Ectodermal cell (in vitro differentiated cells): ENCODE data around the gene TBC1D12.
"Not testable (repeated sequence)": the region's sequence is repeated elsewhere in the genome, so short reads cannot be mapped to it uniquely, and the experiment has no call there.

Experiments used
- H3K27ac ChIP-seq: 2 replicates; pipeline ENCODE4 v1.7.0; 2013; ENCODE audit warnings: mild to moderate bottlenecking, low read depth, low read length; ENCODE audit not compliant: insufficient read depth, poor library complexity, severe bottlenecking
- H3K27me3 ChIP-seq: 2 replicates; pipeline ENCODE4 v1.7.0; 2013; ENCODE audit warnings: mild to moderate bottlenecking, low read length; ENCODE audit not compliant: insufficient read depth, control insufficient read depth, poor library complexity, severe bottlenecking
- H3K36me3 ChIP-seq: one replicate; pipeline ENCODE4 v1.7.0; 2013; ENCODE audit warnings: low read length; ENCODE audit not compliant: control insufficient read depth, insufficient read depth
- H3K4me1 ChIP-seq: one replicate; pipeline ENCODE4 v1.7.0; 2013; ENCODE audit warnings: low read length; ENCODE audit not compliant: control insufficient read depth, insufficient read depth
- H3K4me3 ChIP-seq: 2 replicates; pipeline ENCODE4 v1.7.0; 2013; ENCODE audit warnings: low read depth, low read length, control low read depth; ENCODE audit not compliant: insufficient read depth
- H3K9me3 ChIP-seq: 2 replicates; pipeline ENCODE4 v1.7.0; 2013; ENCODE audit warnings: mild to moderate bottlenecking, low read length, moderate library complexity; ENCODE audit not compliant: control insufficient read depth
- WGBS, 2 experiments: methylation state at CpG; one replicate each; pipeline ENCODE4 v1.1.7; 2013; ENCODE audit warnings: missing lambda C conversion rate in 2 of 2; 5-methylcytosine and 5-hydroxymethylcytosine counted together

Gene TBC1D12

DNA sequence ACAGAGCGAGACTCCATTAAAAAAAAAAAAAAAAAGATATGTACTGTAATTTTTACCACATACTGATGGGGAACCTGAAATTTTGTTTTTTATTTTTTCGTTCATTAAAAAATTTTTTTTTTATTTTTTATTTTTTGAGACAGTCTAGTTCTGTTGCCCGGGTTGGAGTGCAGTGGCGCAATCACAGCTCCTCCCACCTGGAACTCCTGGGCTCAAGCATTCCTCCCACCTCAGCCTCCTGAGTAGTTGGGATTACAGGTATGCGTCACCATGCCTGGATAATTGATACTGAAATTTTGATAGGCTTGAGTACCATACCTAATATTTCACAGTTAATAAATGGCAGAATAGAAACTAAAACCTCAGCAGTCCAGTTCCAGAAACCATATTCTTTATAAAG, 122.4 kb downstream of the TBC1D12 start:
- no peak overlapping the region for H3K27ac ChIP-seq
- no peak overlapping the region for H3K4me3 ChIP-seq
- H3K9me3 ChIP-seq = no peaks in the 10 kb centered on the region
- H3K27me3 ChIP-seq = no peaks in the 10 kb centered on the region
- H3K36me3 ChIP-seq = no peaks in the 10 kb centered on the region
- no peaks in the 10 kb centered on the region for H3K4me1 ChIP-seq
- 86 to 92% methylated on average over 3 to 4 of the region's 5 CpGs for WGBS, 2 experiments

DNA sequence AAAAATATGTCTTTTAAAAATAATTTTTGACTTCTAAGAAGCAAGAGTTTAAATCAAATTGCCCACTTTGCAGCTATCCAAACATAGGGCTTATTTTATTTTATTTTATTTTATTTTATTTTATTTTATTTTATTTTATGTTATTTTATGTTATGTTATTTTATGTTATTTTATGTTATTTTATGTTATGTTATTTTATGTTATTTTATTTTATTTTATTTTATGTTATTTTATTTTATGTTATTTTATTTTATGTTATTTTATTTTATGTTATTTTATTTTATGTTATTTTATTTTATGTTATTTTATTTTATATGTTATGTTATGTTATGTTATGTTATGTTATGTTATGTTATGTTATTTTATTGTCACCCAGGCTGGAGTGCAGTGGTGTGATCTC, 129.2 kb downstream of the TBC1D12 start:
- not testable (repeated sequence) for H3K27me3 ChIP-seq, H3K4me1 ChIP-seq, H3K27ac ChIP-seq, H3K9me3 ChIP-seq, H3K36me3 ChIP-seq, H3K4me3 ChIP-seq

DNA sequence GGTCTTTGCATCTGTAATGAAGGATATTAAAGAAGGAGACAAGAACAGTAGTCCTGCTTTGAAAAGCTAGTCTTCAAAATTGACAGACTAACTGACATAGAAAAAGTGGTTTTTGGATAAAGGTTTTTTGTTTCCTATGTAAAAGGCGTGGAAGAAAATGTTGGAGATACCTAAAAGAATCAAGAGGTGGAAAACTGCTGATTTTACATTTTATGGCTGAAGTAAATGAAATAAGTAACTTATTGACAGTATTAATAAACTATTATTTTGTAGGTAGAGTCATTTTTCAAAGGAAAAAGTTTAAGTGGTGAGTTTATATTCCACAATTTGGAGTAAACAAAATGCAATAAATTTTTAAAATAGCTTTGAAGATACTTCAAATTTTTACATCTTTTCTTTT, 130.7 kb downstream of the TBC1D12 start:
- no peaks in the 10 kb centered on the region for H3K9me3 ChIP-seq
- no peak overlapping the region for H3K4me3 ChIP-seq
- no peak overlapping the region for H3K27ac ChIP-seq
- no peaks in the 10 kb centered on the region for H3K4me1 ChIP-seq
- H3K36me3 ChIP-seq = no peaks in the 10 kb centered on the region
- 81 to 95% methylated on average over 1 of the region's 1 CpG for WGBS, 2 experiments
- no peaks in the 10 kb centered on the region for H3K27me3 ChIP-seq

DNA sequence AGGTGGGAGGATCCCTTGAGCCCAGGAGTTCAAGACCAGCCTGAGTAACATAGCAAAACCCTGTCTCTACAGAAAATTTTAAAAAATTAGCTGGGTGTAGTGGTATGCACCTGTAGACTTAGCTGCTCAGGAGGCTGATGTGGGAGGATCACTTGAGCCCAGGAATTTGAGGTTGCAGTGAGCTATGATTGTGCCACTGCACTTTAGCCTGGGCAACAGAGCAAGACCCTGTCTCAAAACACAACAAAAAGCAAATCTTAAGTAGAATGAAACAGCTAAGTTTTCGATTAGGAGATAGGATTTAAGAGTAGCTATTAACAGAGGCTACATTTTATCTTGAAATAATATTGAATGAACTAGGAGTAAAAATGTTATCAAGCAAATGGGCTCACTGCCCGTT, 139.9 kb downstream of the TBC1D12 start:
- H3K36me3 ChIP-seq, H3K27ac ChIP-seq, H3K9me3 ChIP-seq, H3K4me3 ChIP-seq, H3K4me1 ChIP-seq, H3K27me3 ChIP-seq: not testable (repeated sequence)
- WGBS, 2 experiments = 79 to 100% methylated on average over 2 of the region's 2 CpGs

DNA sequence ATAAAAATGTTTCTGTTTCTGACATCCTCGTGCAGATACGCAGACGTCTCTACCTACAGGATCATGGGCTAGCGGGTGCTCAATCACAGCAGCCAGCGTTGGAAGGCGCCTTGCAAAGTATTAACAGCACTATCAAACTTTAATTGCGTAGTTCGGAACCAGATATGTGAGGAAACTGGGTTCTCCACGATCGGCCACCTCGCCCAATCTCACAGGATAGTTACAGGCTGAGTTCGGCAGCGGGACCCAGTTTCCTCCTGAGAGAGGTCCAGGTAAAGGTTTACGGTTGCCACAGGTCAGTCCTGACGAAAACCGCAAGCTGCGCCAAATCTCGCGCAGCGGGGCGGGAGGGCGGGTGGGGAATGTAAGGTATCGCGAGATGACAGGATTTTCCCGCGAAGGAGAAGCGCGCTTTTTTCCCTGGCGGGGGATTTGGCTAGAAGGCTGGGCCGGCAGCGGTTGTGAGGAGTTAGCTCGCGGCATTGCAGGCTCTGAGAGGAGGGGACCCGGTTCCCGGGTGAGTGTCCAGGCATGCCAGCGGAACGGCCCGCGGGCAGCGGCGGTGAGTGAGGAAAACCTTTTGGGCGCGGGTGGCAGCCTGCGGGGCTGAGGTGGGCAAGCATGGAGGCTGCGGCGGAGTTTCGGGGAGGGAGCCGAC, 143.2 kb downstream of the TBC1D12 start, which contains the start of gene HELLS:
HELLS (plus strand) TSS at position 398 of the 658 bp plus-strand sequence; CDS start at position 532, 134 bp downstream.
- Histone ChIP-seq H3K4me3 (peak within 1 kb of the TSS; percentile 89), H3K27me3 (no peaks in the 10 kb centered on the region), H3K9me3 (no peaks in the 10 kb centered on the region), H3K27ac (peak within 1 kb of the TSS; percentile 90), H3K36me3 (no peaks in the 10 kb centered on the region), H3K4me1 (peaks cover 6% of the 10 kb centered on the region)
- WGBS, 2 experiments = 0 to 1% methylated on average over 48 of the region's 48 CpGs

DNA sequence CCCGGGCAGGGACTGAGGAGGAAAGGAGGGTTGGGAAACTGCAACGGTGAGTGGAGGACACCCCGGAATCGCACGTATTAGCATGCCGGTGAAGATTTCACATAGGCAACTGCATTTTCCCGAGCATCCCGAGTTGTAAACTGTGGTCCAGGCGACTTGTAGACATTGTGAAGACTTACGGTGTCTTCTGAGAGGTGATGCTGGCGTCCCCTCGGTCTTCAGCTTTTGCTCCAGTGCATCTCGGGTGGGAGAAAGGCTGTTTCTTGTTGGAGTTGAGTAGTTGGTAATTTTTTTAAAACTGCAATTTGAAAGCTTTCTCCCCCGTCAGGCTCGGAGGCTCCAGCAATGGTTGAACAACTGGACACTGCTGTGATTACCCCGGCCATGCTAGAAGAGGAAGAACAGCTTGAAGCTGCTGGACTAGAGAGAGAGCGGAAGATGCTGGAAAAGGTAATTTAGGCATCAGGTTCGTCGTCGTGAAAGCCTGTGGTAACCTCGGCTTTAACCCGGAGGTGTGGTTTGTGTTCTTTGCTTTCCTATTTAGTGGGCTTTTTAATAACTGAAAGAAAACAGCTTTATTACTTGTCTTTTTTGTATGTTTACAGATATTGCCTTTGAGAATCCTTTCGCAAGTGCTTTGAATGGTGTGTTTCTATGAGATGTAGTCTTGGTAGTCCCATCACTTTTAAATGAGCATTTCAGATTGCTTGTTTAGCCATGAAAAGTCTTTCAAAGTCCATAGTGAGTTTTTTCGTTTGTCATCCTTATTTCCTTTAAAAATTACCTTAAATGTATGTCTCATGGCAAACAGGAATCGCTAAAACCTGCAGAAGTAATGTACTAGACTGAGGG, 143.9 kb downstream of the TBC1D12 start:
- WGBS, 2 experiments = 0% methylated on average over 24 to 25 of the region's 25 CpGs
- Histone ChIP-seq H3K27me3 (no peaks in the 10 kb centered on the region), H3K27ac (peak overlapping the region; percentile 47)

DNA sequence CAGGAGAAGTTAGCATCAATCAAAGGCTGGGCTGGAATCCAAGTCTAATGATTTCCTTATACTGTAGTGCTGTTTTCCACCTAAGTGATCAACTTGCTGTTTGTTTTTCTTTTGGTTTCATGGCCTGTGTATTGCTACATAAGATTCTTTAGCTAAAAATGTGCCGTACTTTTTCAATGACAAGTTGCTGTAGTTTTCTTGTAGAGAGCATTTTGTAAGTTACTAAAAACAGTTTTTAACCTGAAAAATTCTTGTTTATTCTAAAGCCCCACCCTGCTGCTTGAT, 144.5 kb downstream of the TBC1D12 start:
- WGBS, 2 experiments = 44 to 47% methylated on average over 1 of the region's 1 CpG
- no peak overlapping the region for H3K27ac ChIP-seq
- no peaks in the 10 kb centered on the region for H3K9me3 ChIP-seq
- H3K27me3 ChIP-seq = no peaks in the 10 kb centered on the region
- H3K4me1 ChIP-seq = peaks cover 6% of the 10 kb centered on the region
- no peaks in the 10 kb centered on the region for H3K36me3 ChIP-seq
- peak overlapping the region; percentile 89 for H3K4me3 ChIP-seq

More for the DNA sequence above, 143.9 kb downstream of the TBC1D12 start:
- Histone ChIP-seq H3K4me3 (peak overlapping the region; percentile 89), H3K36me3 (no peaks in the 10 kb centered on the region), H3K4me1 (peaks cover 6% of the 10 kb centered on the region), H3K9me3 (no peaks in the 10 kb centered on the region)

DNA sequence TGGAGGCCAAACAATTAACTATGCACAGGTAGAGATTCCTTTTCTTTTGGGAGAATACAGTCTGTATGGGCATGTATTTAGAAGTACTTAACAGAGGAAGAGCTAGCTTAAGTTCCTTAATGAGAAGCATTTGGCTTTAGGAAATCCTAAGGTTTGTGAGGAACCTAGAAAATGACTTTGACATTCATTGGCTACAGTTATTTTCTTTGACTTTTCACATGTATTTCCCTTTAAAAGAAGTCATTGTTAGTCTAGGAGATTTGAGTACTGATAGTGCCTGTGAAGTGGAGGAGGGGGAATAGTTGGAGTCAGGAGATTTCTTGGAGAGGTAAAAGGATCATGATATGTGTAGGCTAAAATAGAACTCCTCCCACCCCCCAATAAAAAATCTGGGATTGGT, 146.9 kb downstream of the TBC1D12 start:
- H3K9me3 ChIP-seq = no peaks in the 10 kb centered on the region
- no peak overlapping the region for H3K27ac ChIP-seq
- peaks cover under 1% of the 10 kb centered on the region for H3K36me3 ChIP-seq
- H3K4me3 ChIP-seq = no peak overlapping the region
- peaks cover 6% of the 10 kb centered on the region for H3K4me1 ChIP-seq
- H3K27me3 ChIP-seq = no peaks in the 10 kb centered on the region

DNA sequence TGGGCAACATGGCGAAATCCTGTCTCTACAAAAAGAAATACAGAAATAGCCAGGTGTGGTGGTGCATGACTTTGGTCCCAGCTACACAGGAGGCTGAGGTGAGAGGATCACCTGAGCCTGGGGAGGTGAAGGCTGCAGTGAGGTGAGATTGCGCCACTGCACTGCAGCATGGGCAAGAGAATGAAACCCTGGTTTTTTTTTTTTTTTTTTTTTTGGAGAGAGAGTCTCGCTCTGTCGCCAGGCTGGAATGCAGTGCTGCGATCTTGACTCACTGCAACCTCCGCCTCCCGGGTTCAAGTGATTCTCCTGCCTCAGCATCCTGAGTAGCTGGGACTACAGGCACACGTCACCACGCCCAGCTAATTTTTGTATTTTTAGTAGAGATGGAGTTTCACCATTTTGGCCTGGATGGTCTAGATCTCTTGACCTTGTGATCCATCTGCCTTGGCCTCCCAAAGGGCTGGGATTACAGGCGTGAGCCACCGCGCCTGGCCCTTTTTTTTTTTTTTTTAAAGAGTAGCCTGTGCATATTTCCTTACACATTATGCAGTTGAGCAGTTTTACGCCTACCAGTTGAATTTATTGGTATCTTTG, 165.5 kb downstream of the TBC1D12 start:
- H3K4me3 ChIP-seq, H3K27ac ChIP-seq, H3K4me1 ChIP-seq, H3K9me3 ChIP-seq, H3K27me3 ChIP-seq: not testable (repeated sequence)
- peaks cover 35% of the 10 kb centered on the region for H3K36me3 ChIP-seq
- 93 to 95% methylated on average over 12 to 13 of the region's 13 CpGs for whole genome bisulfite sequencing, 2 experiments

DNA sequence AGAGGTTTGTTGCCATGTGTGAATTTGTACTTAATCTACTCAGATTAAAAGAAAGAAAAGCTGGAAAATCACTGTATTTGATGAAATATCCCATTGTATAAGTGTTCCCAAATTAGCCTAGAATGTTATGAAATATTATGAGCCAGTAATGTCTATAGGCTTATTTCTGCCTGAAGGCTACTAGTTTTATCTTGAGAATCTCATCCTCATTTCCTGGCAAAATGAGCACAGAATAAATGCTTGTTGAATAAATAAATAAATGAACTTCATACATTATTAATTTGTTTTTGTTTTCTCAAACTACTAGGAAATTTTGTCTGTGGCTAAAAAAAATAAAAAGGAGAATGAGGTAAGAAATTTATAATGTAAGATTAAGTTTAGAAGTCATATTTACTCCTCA, 168.7 kb downstream of the TBC1D12 start:
- Histone ChIP-seq H3K4me3 (no peak overlapping the region), H3K4me1 (no peaks in the 10 kb centered on the region), H3K27me3 (no peaks in the 10 kb centered on the region), H3K9me3 (no peaks in the 10 kb centered on the region), H3K36me3 (peaks cover 32% of the 10 kb centered on the region), H3K27ac (no peak overlapping the region)
